HG03457 (cell line): Measurements from ENCODE around the gene CPSF4.
A peak's percentile ranks its signal among the peaks of the same experiment; 100 is the strongest.

Source experiments
- ATAC-seq: cut with Tn5 transposase; IDR thresholded peaks from one replicate; pipeline ENCODE4 v1.9.1; 2021; ENCODE audit warnings: moderate number of reproducible peaks; ENCODE audit not compliant: unreplicated experiment

Gene CPSF4

GRCh38 chr7:99446096-99446495 lies 7.4 kb downstream of the CPSF4 start:
- no peak for ATAC-seq

DNA sequence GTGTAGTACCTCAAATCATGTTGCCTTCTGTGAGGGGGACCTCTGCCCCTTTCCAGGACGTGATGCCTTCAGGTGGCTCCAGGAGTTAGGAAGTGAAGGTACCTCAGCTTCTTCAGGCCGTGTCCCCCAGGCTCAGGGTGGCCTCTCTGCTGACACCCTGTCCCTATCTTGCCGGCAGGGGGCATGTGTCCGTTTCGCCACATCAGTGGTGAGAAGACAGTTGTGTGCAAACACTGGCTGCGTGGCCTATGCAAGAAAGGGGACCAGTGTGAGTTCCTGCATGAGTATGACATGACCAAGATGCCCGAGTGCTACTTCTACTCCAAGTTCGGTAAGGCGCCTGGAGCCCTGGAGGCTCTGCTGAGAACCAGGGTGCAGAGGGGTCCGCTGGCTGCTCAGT lies 9.2 kb downstream of the CPSF4 start:
- no peak for ATAC-seq

DNA sequence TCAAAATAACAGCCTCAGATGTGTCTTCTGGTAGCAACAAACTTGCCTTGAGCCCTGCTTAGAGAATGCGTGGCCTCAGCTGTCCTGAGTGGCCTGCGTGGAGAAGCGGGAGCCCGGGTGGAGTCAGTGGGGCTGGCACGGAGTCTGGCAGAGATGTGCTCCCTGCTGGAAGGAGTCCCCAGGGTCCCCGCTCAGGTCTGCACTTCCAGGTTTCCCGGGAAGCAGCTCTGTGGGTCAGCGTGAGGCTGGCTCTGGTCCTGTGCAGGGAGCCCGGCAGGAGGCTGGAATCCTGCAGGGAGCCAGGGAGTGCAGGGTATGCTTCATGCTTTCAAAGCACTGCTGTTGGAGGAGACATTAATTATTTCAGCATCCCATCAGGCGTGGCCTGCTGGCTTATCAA lies 10.1 kb downstream of the CPSF4 start:
- no peak for ATAC-seq

GRCh38 chr7:99449326-99449725 lies 10.6 kb downstream of the CPSF4 start:
- no peak for ATAC-seq

DNA sequence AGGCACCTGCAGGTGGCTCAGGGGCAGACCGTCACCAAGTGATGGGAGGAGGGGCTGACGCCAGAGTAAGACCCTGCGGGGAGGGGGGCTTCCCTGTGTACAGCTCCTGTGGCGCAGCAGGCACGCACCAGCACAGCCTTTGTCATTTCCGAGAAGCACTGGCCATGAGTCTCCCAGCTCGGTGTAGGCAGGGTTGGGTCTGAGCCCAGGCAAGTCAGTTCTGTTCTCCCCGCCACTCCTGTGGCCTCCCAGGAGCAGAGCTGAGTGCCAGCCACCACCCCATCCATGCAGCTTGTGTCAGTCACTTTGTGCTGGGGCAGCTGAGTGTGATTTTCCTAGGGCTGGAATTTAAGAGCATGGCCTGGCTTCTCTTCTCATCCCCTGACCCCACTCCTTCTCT lies 13.2 kb downstream of the CPSF4 start:
- no peak for ATAC-seq

DNA sequence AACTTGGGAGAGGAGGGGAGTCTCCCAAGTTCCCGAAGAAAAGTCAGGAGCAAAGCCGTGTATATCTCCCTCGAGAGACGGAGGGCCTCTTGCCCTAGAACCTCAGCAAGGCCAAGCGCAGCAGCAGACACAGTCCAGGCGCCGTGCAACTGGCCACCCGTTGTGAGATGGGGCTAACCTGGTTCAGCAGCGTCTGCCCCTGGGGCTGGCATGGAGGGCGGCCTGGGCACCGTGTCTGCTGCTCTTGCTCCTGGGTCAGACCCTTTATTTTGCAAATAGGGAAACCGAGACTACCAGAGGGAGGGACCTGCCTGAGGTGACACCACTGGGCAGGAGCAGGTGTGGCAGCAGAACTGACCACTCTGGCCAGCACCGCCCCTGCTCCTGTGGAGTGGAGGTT lies 13.8 kb downstream of the CPSF4 start:
- no peak for ATAC-seq

- ATAC-seq = no peak
Measured at GRCh38 chr7:99453105-99453504, 14.4 kb downstream of the CPSF4 start.

- ATAC-seq = no peak
Measured at GRCh38 chr7:99455874-99456273, 17.1 kb downstream of the CPSF4 start.

- ATAC-seq = no peak
Measured at GRCh38 chr7:99456288-99456687, 17.5 kb downstream of the CPSF4 start.

DNA sequence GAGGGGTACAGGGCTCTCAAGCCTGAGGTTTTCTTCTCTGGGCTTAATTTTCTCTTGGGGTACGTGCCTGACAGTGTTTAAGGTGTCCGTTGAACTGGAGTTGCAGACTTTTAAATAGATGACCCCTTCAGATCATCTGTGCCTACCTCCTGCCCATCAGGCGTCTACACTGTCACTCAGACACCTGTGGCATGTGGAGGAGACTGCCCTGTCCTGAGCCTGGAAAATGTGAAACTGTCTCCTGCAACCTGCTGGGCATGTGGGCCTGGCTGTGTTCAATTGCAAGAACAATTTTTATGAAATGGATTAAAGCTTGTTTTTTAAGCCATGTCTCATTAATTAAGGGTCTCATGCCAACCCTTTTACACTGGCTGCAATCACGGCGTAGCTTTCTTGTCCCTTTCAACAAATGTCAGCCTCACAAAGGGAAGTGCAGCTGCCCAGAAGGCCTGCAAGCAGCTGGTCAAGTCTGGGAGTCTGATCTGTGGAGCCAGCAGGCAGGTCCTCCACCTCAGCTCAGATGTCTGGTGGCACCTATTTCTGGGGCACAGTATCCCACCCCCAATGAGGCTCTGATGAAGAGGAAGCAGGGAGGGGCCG lies 18.4 kb downstream of the CPSF4 start:
- no peak for ATAC-seq

GRCh38 chr7:99457650-99458493 lies 19.1 kb downstream of the CPSF4 start:
- ATAC-seq = no peak

DNA sequence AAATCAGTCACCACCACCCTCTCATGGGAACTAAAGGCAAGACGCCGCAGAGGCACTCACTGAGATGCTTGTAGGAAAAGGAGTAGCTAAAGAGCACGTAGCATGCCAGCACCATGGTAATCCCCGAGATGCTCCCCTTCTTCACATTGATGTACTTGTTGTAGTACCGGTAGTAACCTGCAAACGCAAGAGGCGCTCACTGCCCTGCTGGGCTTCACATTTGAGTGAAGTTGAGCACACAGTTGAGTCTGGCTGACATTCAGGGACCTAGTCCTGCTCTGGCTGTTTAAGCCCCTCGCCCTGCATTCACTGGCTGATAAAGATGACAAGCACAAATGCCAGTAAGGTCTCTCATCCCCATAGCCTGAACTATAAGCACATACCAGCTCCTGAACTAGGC lies 20.3 kb downstream of the CPSF4 start:
- no peak for ATAC-seq

DNA sequence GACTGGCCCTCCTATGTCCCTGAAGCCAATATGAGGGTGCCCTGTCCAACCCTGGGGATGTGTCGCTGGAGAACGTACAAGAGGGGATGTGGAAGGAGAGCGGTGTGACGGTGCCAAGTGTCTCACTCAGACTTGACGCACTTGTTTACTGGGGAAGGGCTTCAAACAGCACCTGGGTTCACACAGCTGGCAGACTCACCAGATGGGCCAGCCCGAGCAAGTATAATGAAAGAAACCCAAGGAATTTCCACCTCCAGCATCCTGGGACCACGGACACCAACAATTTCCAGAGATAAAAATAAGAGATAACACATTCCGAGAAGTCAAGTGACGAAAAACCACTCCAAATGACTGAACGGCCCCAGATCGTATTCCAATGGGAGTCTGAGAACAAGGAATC lies 21.9 kb downstream of the CPSF4 start:
- ATAC-seq = no peak

- ATAC-seq = no peak
Measured at GRCh38 chr7:99461221-99461620, 22.5 kb downstream of the CPSF4 start.

GRCh38 chr7:99465421-99465768 lies 26.7 kb downstream of the CPSF4 start:
- no peak for ATAC-seq

DNA sequence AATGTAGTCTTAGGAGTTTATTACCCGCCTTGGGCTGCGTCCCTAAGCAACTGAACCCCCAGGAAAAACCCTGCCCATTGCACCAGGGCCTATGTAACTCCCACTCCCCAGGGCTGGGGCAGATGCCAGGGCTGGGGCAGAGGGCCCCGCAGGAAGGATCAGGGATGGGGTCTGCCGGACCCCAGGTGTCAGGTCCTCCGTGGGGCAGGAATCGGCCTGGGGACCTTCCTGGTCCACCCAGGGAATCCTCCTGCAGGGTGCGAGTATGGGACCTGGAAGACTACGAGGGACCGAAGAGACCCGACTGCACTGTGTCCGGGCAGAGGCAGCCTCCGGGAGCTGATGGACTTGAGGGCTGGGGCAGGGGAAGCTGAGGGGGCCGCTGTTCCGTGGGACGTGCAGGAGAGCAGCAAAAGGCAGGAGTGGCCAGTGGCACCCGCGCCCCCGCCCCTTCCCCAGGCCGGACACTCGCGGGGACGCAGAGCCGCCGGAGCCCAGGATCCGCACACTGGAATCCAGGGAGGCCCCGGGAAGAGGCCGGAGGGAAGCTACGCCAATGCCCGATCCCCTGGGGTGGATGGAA lies 29.7 kb downstream of the CPSF4 start:
- no peak for ATAC-seq

GRCh38 chr7:99469381-99470065 lies 30.8 kb downstream of the CPSF4 start:
- no peak for ATAC-seq

GRCh38 chr7:99472561-99473314 lies 34.0 kb downstream of the CPSF4 start, which contains the start of gene ZNF789:
Gene ZNF789, plus strand, starts transcription at chr7:99472890. Its CDS starts 3,567 bp downstream, at chr7:99476457.
- ATAC-seq = peak; percentile 74

DNA sequence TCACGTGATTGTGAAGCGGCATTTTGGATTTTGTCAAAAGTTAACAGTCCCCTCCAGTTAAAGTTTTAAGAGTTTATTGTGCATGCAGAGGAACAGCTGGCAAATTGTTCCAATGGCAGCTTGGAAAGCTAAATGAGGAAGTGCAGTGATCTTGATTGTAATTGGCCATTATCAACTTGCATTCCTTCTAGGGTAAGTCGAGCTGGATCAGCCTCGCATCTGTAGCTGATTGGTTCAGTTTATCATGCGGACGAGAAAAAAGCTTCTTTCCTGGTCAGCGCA lies 34.5 kb downstream of the CPSF4 start:
- no peak for ATAC-seq

DNA sequence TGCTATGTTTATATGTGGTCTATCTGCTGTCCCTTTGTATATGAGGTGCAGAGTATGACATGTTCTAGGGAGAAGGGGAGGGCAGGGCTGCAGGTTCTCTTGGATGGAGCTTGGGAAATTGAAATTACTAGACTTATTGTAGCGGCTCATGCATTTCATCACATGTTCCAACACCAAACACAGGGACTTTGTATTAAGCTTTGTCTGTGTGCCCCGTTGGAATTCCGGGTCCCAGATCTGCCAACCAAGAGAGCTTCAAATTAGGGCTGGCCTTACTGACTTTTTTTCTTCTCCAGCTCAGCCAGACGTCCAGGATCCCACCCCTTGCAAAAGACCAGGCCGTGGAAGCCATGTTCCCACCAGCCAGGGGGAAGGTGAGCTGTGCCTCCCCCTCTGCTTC lies 37.4 kb downstream of the CPSF4 start:
- no peak for ATAC-seq
